HG03457 (cell line): Measurements from ENCODE around the gene FUT3.
"Not testable (repeated sequence)": the region's sequence is repeated elsewhere in the genome, so short reads cannot be mapped to it uniquely, and the experiment has no call there.

Experiments used
- ATAC-seq: cut with Tn5 transposase; IDR thresholded peaks from one replicate; pipeline ENCODE4 v1.9.1; 2021; ENCODE audit warnings: moderate number of reproducible peaks; ENCODE audit not compliant: unreplicated experiment

The FUT3 gene

GRCh38 chr19:5851302-5851701 is at the start of gene FUT3:
FUT3 (minus strand) TSS chr19:5851449.
- no peak for ATAC-seq

- no peak for ATAC-seq
Observed at GRCh38 chr19:5900976-5901375, 49.7 kb upstream of the FUT3 start.

- no peak for ATAC-seq
Observed at GRCh38 chr19:5899728-5900526, 48.7 kb upstream of the FUT3 start.

- no peak for ATAC-seq
Observed at GRCh38 chr19:5897189-5897969, 46.1 kb upstream of the FUT3 start.

GRCh38 chr19:5896365-5897076 is 45.3 kb upstream of the FUT3 start:
- no peak for ATAC-seq

GRCh38 chr19:5895890-5896289 is 44.6 kb upstream of the FUT3 start:
- no peak for ATAC-seq

- no peak for ATAC-seq
Observed at GRCh38 chr19:5895409-5895808, 44.2 kb upstream of the FUT3 start.

GRCh38 chr19:5894704-5895349 is 43.6 kb upstream of the FUT3 start:
- ATAC-seq, result no peak

- no peak for ATAC-seq
Observed at GRCh38 chr19:5893907-5894703, 42.9 kb upstream of the FUT3 start.

- no peak for ATAC-seq
Observed at GRCh38 chr19:5893296-5893903, 42.2 kb upstream of the FUT3 start.

GRCh38 chr19:5892772-5893275 is 41.6 kb upstream of the FUT3 start:
- no peak for ATAC-seq

- no peak for ATAC-seq
Observed at GRCh38 chr19:5891938-5892771, 40.9 kb upstream of the FUT3 start.

GRCh38 chr19:5891572-5891937 is 40.3 kb upstream of the FUT3 start:
- no peak for ATAC-seq

- ATAC-seq, result no peak
Observed at GRCh38 chr19:5890099-5890498, 38.9 kb upstream of the FUT3 start.

- no peak for ATAC-seq
Observed at GRCh38 chr19:5889288-5889971, 38.2 kb upstream of the FUT3 start.

GRCh38 chr19:5884065-5884811 is 33.0 kb upstream of the FUT3 start:
- not testable (repeated sequence) for ATAC-seq

- not testable (repeated sequence) for ATAC-seq
Observed at GRCh38 chr19:5883157-5883873, 32.1 kb upstream of the FUT3 start.
